Caco-2 (cell line): ENCODE results near the gene SELPLG. TPM values are rescaled to one million over a fixed set of nuclear protein-coding genes. Genes with fewer than 3 reads are reported as not detected.

ENCODE experiments used
- BruUV-seq: library from RNA; stranded (reverse); fragments of 400-500 nt; replicated peaks from 2 replicates; lab custom pipeline; 2021; lab: Mats Ljungman, UMichigan
- CTCF ChIA-PET: fragments of 300-600 bp; sonication (Branson Sonifier 250); formaldehyde crosslinking; loops from one replicate; lab custom pipeline; 2022; ENCODE audit warnings: antibody characterized with exemption; lab: Charles Lee
- POLR2A ChIA-PET: fragments of 300-600 bp; sonication (Branson Sonifier 250); formaldehyde crosslinking; loops from one replicate; lab custom pipeline; 2022; ENCODE audit warnings: antibody characterized with exemption; lab: Charles Lee
- DNase-seq, 2 experiments: peaks; one replicate each; pipeline versions ENCODE4 v3.0.0 to v3.0.0-alpha.2; 2020 to 2022
- H3K27me3 ChIP-seq: replicated peaks from 2 replicates; pipeline ENCODE4 v1.6.0; 2011; ENCODE audit warnings: low read length; ENCODE audit not compliant: control insufficient read depth, insufficient read depth
- H3K36me3 ChIP-seq: 2 replicates; pipeline ENCODE4 v1.5.1; 2011; ENCODE audit warnings: low read length; ENCODE audit not compliant: control insufficient read depth, insufficient read depth
- H3K4me1 ChIP-seq: fragments of 250-450 bp; sonication (Bioruptor Pico); 2 replicates; pipeline ENCODE4 v1.5.1; 2020; ENCODE audit warnings: mild to moderate bottlenecking
- H3K4me3 ChIP-seq: 2 replicates; pipeline ENCODE4 v1.5.1; 2011; ENCODE audit warnings: low read depth, mild to moderate bottlenecking, control low read depth, low read length
- H3K9me3 ChIP-seq: fragments of 250-450 bp; sonication (Bioruptor Pico); 2 replicates; pipeline ENCODE4 v1.5.1; 2020; ENCODE audit warnings: mild to moderate bottlenecking, moderate library complexity
- H3K27ac Mint-ChIP-seq: one replicate; pipeline ENCODE4 v1.8.0; 2022; ENCODE audit warnings: mixed read lengths; ENCODE audit not compliant: unreplicated experiment
- H3K27me3 Mint-ChIP-seq: one replicate; pipeline ENCODE4 v1.8.0; 2022; ENCODE audit warnings: mixed read lengths; ENCODE audit not compliant: insufficient read depth, unreplicated experiment
- H3K36me3 Mint-ChIP-seq: one replicate; pipeline ENCODE4 v1.8.0; 2022; ENCODE audit warnings: mild to moderate bottlenecking, mixed read lengths; ENCODE audit not compliant: insufficient read depth, unreplicated experiment
- H3K4me1 Mint-ChIP-seq: one replicate; pipeline ENCODE4 v1.8.0; 2022; ENCODE audit warnings: low read depth, mixed read lengths; ENCODE audit not compliant: unreplicated experiment
- H3K4me3 Mint-ChIP-seq: one replicate; pipeline ENCODE4 v1.8.0; 2022; ENCODE audit warnings: mild to moderate bottlenecking, moderate library complexity, mixed read lengths; ENCODE audit not compliant: unreplicated experiment
- H3K9me3 Mint-ChIP-seq: one replicate; pipeline ENCODE4 v1.8.0; 2022; ENCODE audit warnings: mixed read lengths; ENCODE audit not compliant: unreplicated experiment
- intact Hi-C: fragments of 100-400 bp; cut with micrococcal nuclease; formaldehyde crosslinking; loops from one replicate; pipeline ENCODE4 v1.10.0; 2022; ENCODE audit not compliant: unreplicated experiment
- total RNA-seq: library from RNA; stranded (reverse); gene quantifications from 2 replicates; pipeline ENCODE4 v1.2.3, GENCODE V29; 2022
- TF ChIP-seq, protein P1 (sequence below), 2 experiments: fragments of 200-600 bp in 1 of 2; IDR thresholded peaks; 1 replicate in 1 of 2; 2 replicates in 1 of 2; pipeline versions ENCODE4 v1.5.1 to v1.8.0; 2011 to 2022; ENCODE audit warnings: antibody characterized with exemption in 1 of 2, control low read depth in 1 of 2, inconsistent platforms in 1 of 2, low read depth in 1 of 2, low read length in 1 of 2, mild to moderate bottlenecking in 1 of 2, moderate library complexity in 1 of 2; ENCODE audit not compliant: insufficient read depth in 1 of 2, severe bottlenecking in 1 of 2, unreplicated experiment in 1 of 2

SELPLG gene
- total RNA-seq, 1 experiment from 2014 or later: 0.23 TPM

DNA sequence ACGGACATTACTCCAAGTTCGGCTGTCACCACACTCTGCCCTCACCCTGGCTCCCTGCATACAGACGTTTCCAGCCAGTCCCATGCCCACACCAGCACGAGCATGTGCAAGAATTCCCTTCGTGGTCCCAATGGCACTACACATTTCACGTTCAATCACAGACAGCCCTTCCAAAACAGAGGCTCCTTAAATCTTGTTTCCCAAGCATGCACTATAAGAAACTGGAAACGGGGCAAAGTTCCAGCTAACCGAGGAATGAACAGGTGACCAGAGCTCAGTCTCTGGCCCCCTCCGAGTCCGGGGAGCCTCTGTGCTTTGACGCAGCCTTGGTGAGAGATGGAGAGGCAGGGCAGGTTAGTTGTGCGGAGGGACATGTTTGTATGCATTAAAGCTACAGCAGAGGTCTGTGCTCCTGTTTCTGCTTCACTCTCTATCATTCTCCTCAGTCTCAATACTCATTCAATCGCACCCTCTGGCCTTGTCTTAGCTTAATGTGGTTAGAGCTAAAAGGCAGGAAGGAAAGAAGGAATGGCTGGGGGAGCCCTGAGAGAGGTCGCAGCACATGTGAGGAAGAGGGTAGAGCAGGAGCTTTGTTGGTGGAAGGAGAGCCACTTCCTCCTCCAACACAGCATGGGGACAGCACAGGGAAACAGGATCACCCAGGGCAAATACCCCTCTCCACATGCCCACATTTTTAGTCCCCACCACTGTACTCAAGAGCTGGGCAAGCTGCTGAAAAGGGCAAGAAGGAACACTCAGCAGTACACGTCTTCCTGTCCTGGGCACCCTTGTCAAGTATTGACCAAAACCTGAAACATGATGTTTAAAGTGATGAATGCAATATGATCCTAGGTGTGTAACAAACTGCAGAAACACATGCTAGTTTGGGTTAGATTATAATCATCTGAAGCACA is 12.2 kb upstream of the SELPLG start:
- peaks cover 80% of the 10 kb centered on the region for H3K36me3 Mint-ChIP-seq

GRCh38 chr12:108644811-108645120 is 11.1 kb upstream of the SELPLG start:
- no peak overlapping the region for H3K4me3 ChIP-seq
- TF ChIP-seq, protein P1, sequence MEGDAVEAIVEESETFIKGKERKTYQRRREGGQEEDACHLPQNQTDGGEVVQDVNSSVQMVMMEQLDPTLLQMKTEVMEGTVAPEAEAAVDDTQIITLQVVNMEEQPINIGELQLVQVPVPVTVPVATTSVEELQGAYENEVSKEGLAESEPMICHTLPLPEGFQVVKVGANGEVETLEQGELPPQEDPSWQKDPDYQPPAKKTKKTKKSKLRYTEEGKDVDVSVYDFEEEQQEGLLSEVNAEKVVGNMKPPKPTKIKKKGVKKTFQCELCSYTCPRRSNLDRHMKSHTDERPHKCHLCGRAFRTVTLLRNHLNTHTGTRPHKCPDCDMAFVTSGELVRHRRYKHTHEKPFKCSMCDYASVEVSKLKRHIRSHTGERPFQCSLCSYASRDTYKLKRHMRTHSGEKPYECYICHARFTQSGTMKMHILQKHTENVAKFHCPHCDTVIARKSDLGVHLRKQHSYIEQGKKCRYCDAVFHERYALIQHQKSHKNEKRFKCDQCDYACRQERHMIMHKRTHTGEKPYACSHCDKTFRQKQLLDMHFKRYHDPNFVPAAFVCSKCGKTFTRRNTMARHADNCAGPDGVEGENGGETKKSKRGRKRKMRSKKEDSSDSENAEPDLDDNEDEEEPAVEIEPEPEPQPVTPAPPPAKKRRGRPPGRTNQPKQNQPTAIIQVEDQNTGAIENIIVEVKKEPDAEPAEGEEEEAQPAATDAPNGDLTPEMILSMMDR (IDR thresholded peaks at IDR 0.05; ENCODE audit: insufficient read depth in 1 of 2, low read depth in 1 of 2, low read length in 1 of 2, severe bottlenecking in 1 of 2, unreplicated experiment in 1 of 2): no peak
- CTCF ChIA-PET: no interaction called here
- intact Hi-C loops: no loop called here
- H3K36me3 ChIP-seq: peaks cover 1% of the 10 kb centered on the region; the same call in 1 of the 2 replicates
- Mint-ChIP-seq H3K36me3 (peaks cover 81% of the 10 kb centered on the region), H3K9me3 (no peaks in the 10 kb centered on the region), H3K27me3 (no peaks in the 10 kb centered on the region), H3K4me1 (peaks cover 7% of the 10 kb centered on the region), H3K4me3 (no peak overlapping the region), H3K27ac (no peak overlapping the region)
- no TSS peak for BruUV-seq
- H3K27me3 ChIP-seq: no peaks in the 10 kb centered on the region
- H3K4me1 ChIP-seq: no peaks in the 10 kb centered on the region
- no peak for DNase-seq
- H3K9me3 ChIP-seq: no peaks in the 10 kb centered on the region
- POLR2A ChIA-PET: interaction anchor here (0.6 kb wide), 1 partner anchor 207 kb away, joined by 3 read pairs; no protein-coding TSS in a partner anchor

More for the DNA sequence above, 12.2 kb upstream of the SELPLG start:
- CTCF ChIA-PET: interaction anchor here (1.4 kb wide), 1 partner anchor 73 kb away, joined by 3 read pairs; no protein-coding TSS in a partner anchor
- Mint-ChIP-seq H3K27ac (no peak overlapping the region), H3K27me3 (no peaks in the 10 kb centered on the region), H3K9me3 (no peaks in the 10 kb centered on the region), H3K4me3 (no peak overlapping the region), H3K4me1 (peaks cover 7% of the 10 kb centered on the region)
- Histone ChIP-seq H3K4me1 (no peaks in the 10 kb centered on the region), H3K36me3 (peaks cover 1% of the 10 kb centered on the region; the same call in 1 of the 2 replicates), H3K27me3 (no peaks in the 10 kb centered on the region), H3K4me3 (no peak overlapping the region), H3K9me3 (no peaks in the 10 kb centered on the region)
- intact Hi-C loops: no loop called here
- POLR2A ChIA-PET: interaction anchor here (0.6 kb wide), 1 partner anchor 441 kb away, joined by 4 read pairs; no protein-coding TSS in a partner anchor
- TF ChIP-seq, protein P1 (IDR thresholded peaks at IDR 0.05; ENCODE audit: insufficient read depth in 1 of 2, low read depth in 1 of 2, low read length in 1 of 2, severe bottlenecking in 1 of 2, unreplicated experiment in 1 of 2): no peak
- no TSS peak for BruUV-seq
- DNase-seq: no peak

GRCh38 chr12:108643941-108644810 is 10.5 kb upstream of the SELPLG start:
- no TSS peak for BruUV-seq
- H3K36me3 Mint-ChIP-seq: peaks cover 78% of the 10 kb centered on the region
- H3K9me3 Mint-ChIP-seq: no peaks in the 10 kb centered on the region
- POLR2A ChIA-PET: interaction anchor here (0.6 kb wide), 1 partner anchor 207 kb away, joined by 3 read pairs; no protein-coding TSS in a partner anchor
- no peak overlapping the region for H3K4me3 Mint-ChIP-seq
- intact Hi-C loops: no loop called here
- H3K4me3 ChIP-seq: no peak overlapping the region
- CTCF ChIA-PET: no interaction called here
- no peaks in the 10 kb centered on the region for H3K27me3 ChIP-seq
- no peak overlapping the region for H3K27ac Mint-ChIP-seq
- no peaks in the 10 kb centered on the region for H3K27me3 Mint-ChIP-seq
- TF ChIP-seq, protein P1 (IDR thresholded peaks at IDR 0.05; ENCODE audit: insufficient read depth in 1 of 2, low read depth in 1 of 2, low read length in 1 of 2, severe bottlenecking in 1 of 2, unreplicated experiment in 1 of 2): no peak
- peaks cover 1% of the 10 kb centered on the region; the same call in 1 of the 2 replicates for H3K36me3 ChIP-seq
- H3K4me1 ChIP-seq: no peaks in the 10 kb centered on the region
- H3K4me1 Mint-ChIP-seq: peaks cover 7% of the 10 kb centered on the region
- no peak for DNase-seq
- no peaks in the 10 kb centered on the region for H3K9me3 ChIP-seq
